ENCODE data around the gene ABCA12. TPM values are rescaled to one million over a fixed set of nuclear protein-coding genes. Genes with fewer than 3 reads are reported as not detected.

The ABCA12 gene
- total RNA-seq, 2 donors from 2014 or later = 0.02 TPM; not detected in 1

- no peaks in the 10 kb centered on the region for H3K36me3 Mint-ChIP-seq (ENCODE audit: insufficient read depth in 2 of 2)
- no peaks in the 10 kb centered on the region for H3K27me3 Mint-ChIP-seq (ENCODE audit: low read depth)
- no peak overlapping the region for H3K27ac Mint-ChIP-seq
These were observed 78.7 kb downstream of the ABCA12 start for GRCh38 chr2:215059724-215060123.

GRCh38 chr2:215055891-215056290, 82.5 kb downstream of the ABCA12 start:
- H3K36me3 Mint-ChIP-seq (ENCODE audit: insufficient read depth in 2 of 2) = no peaks in the 10 kb centered on the region
- no peaks in the 10 kb centered on the region for H3K27me3 Mint-ChIP-seq (ENCODE audit: low read depth)
- ATAC-seq (replicated peaks in 1 of 2) = no peak
- no peak overlapping the region for H3K27ac Mint-ChIP-seq
- no peaks in the 10 kb centered on the region for H3K4me1 Mint-ChIP-seq (ENCODE audit: low read depth)
- no peak for DNase-seq
- H3K4me3 Mint-ChIP-seq = no peak overlapping the region
- H3K9me3 Mint-ChIP-seq = no peaks in the 10 kb centered on the region

More at GRCh38 chr2:215059724-215060123, 78.7 kb downstream of the ABCA12 start:
- DNase-seq (no peak), ATAC-seq (replicated peaks in 1 of 2) (no peak)
- Mint-ChIP-seq H3K9me3 (no peaks in the 10 kb centered on the region), H3K4me1 (ENCODE audit: low read depth) (no peaks in the 10 kb centered on the region), H3K4me3 (no peak overlapping the region)

- DNase-seq (no peak), ATAC-seq (replicated peaks in 1 of 2) (no peak)
- Mint-ChIP-seq H3K9me3 (no peaks in the 10 kb centered on the region), H3K27me3 (ENCODE audit: low read depth) (no peaks in the 10 kb centered on the region), H3K4me3 (no peak overlapping the region), H3K4me1 (ENCODE audit: low read depth) (no peaks in the 10 kb centered on the region), H3K27ac (no peak overlapping the region), H3K36me3 (ENCODE audit: insufficient read depth in 2 of 2) (no peaks in the 10 kb centered on the region)
These were observed 85.6 kb downstream of the ABCA12 start for GRCh38 chr2:215052810-215053209.

- Mint-ChIP-seq H3K27me3 (ENCODE audit: low read depth) (no peaks in the 10 kb centered on the region), H3K9me3 (no peaks in the 10 kb centered on the region), H3K27ac (no peak overlapping the region), H3K4me3 (no peak overlapping the region), H3K4me1 (ENCODE audit: low read depth) (no peaks in the 10 kb centered on the region), H3K36me3 (ENCODE audit: insufficient read depth in 2 of 2) (no peaks in the 10 kb centered on the region)
- no peak for ATAC-seq (replicated peaks in 1 of 2)
- DNase-seq = no peak
These were observed 86.0 kb downstream of the ABCA12 start for GRCh38 chr2:215052404-215052803.

- Mint-ChIP-seq H3K9me3 (peaks cover 0 to 4% of the 10 kb centered on the region in 2 donors), H3K4me1 (ENCODE audit: low read depth) (no peaks in the 10 kb centered on the region)
These were observed 89.1 kb downstream of the ABCA12 start for GRCh38 chr2:215049341-215049740.

GRCh38 chr2:215038421-215038820, 100.0 kb downstream of the ABCA12 start:
- Mint-ChIP-seq H3K9me3 (peaks cover 0 to 2% of the 10 kb centered on the region in 2 donors), H3K36me3 (ENCODE audit: insufficient read depth in 2 of 2) (no peaks in the 10 kb centered on the region), H3K4me3 (no peak overlapping the region), H3K27ac (no peak overlapping the region), H3K4me1 (ENCODE audit: low read depth) (no peaks in the 10 kb centered on the region), H3K27me3 (ENCODE audit: low read depth) (no peaks in the 10 kb centered on the region)
- no peak for DNase-seq
- ATAC-seq (replicated peaks in 1 of 2) = no peak

More at GRCh38 chr2:215049341-215049740, 89.1 kb downstream of the ABCA12 start:
- no peak for ATAC-seq (replicated peaks in 1 of 2)
- no peak for DNase-seq
- no peak overlapping the region for H3K4me3 Mint-ChIP-seq
- no peaks in the 10 kb centered on the region for H3K36me3 Mint-ChIP-seq (ENCODE audit: insufficient read depth in 2 of 2)
- H3K27me3 Mint-ChIP-seq (ENCODE audit: low read depth) = no peaks in the 10 kb centered on the region
- H3K27ac Mint-ChIP-seq = no peak overlapping the region

- DNase-seq (no peak), ATAC-seq (replicated peaks in 1 of 2) (no peak)
- Mint-ChIP-seq H3K27me3 (ENCODE audit: low read depth) (no peaks in the 10 kb centered on the region), H3K4me1 (ENCODE audit: low read depth) (no peaks in the 10 kb centered on the region), H3K27ac (no peak overlapping the region), H3K4me3 (no peak overlapping the region), H3K9me3 (no peaks in the 10 kb centered on the region), H3K36me3 (ENCODE audit: insufficient read depth in 2 of 2) (no peaks in the 10 kb centered on the region)
These were observed 102.1 kb downstream of the ABCA12 start for GRCh38 chr2:215036314-215036713.

- ATAC-seq (replicated peaks in 1 of 2) (no peak), DNase-seq (no peak)
- Mint-ChIP-seq H3K36me3 (ENCODE audit: insufficient read depth in 2 of 2) (no peaks in the 10 kb centered on the region), H3K27me3 (ENCODE audit: low read depth) (no peaks in the 10 kb centered on the region), H3K27ac (no peak overlapping the region), H3K9me3 (no peaks in the 10 kb centered on the region), H3K4me1 (ENCODE audit: low read depth) (no peaks in the 10 kb centered on the region), H3K4me3 (no peak overlapping the region)
These were observed 104.3 kb downstream of the ABCA12 start for GRCh38 chr2:215034154-215034553.

GRCh38 chr2:215032153-215032552, 106.3 kb downstream of the ABCA12 start:
- H3K4me1 Mint-ChIP-seq (ENCODE audit: low read depth) = no peaks in the 10 kb centered on the region

GRCh38 chr2:215031321-215031720, 107.1 kb downstream of the ABCA12 start:
- ATAC-seq (replicated peaks in 1 of 2) (no peak), DNase-seq (no peak)
- H3K36me3 Mint-ChIP-seq (ENCODE audit: insufficient read depth in 2 of 2) = no peaks in the 10 kb centered on the region
- no peak overlapping the region for H3K4me3 Mint-ChIP-seq
- H3K27ac Mint-ChIP-seq = no peak overlapping the region
- H3K9me3 Mint-ChIP-seq = no peaks in the 10 kb centered on the region
- H3K4me1 Mint-ChIP-seq (ENCODE audit: low read depth) = no peaks in the 10 kb centered on the region
- no peaks in the 10 kb centered on the region for H3K27me3 Mint-ChIP-seq (ENCODE audit: low read depth)

More at GRCh38 chr2:215032153-215032552, 106.3 kb downstream of the ABCA12 start:
- Mint-ChIP-seq H3K36me3 (ENCODE audit: insufficient read depth in 2 of 2) (no peaks in the 10 kb centered on the region), H3K9me3 (no peaks in the 10 kb centered on the region), H3K4me3 (no peak overlapping the region), H3K27me3 (ENCODE audit: low read depth) (no peaks in the 10 kb centered on the region), H3K27ac (no peak overlapping the region)
- ATAC-seq (replicated peaks in 1 of 2) = no peak
- no peak for DNase-seq

GRCh38 chr2:215029936-215030335, 108.5 kb downstream of the ABCA12 start:
- no peaks in the 10 kb centered on the region for H3K27me3 Mint-ChIP-seq (ENCODE audit: low read depth)

GRCh38 chr2:215028231-215028630, 110.2 kb downstream of the ABCA12 start:
- ATAC-seq (replicated peaks in 1 of 2) (no peak), DNase-seq (no peak)
- Mint-ChIP-seq H3K36me3 (ENCODE audit: insufficient read depth in 2 of 2) (no peaks in the 10 kb centered on the region), H3K9me3 (no peaks in the 10 kb centered on the region), H3K4me3 (no peak overlapping the region), H3K27ac (no peak overlapping the region), H3K4me1 (ENCODE audit: low read depth) (no peaks in the 10 kb centered on the region), H3K27me3 (ENCODE audit: low read depth) (no peaks in the 10 kb centered on the region)

More at GRCh38 chr2:215029936-215030335, 108.5 kb downstream of the ABCA12 start:
- DNase-seq = no peak
- H3K9me3 Mint-ChIP-seq = no peaks in the 10 kb centered on the region
- H3K27ac Mint-ChIP-seq = no peak overlapping the region
- ATAC-seq (replicated peaks in 1 of 2) = no peak
- no peak overlapping the region for H3K4me3 Mint-ChIP-seq
- H3K36me3 Mint-ChIP-seq (ENCODE audit: insufficient read depth in 2 of 2) = no peaks in the 10 kb centered on the region
- H3K4me1 Mint-ChIP-seq (ENCODE audit: low read depth) = no peaks in the 10 kb centered on the region

- Mint-ChIP-seq H3K27me3 (ENCODE audit: low read depth) (no peaks in the 10 kb centered on the region), H3K4me1 (ENCODE audit: low read depth) (no peaks in the 10 kb centered on the region), H3K4me3 (no peak overlapping the region), H3K9me3 (no peaks in the 10 kb centered on the region), H3K27ac (no peak overlapping the region), H3K36me3 (ENCODE audit: insufficient read depth in 2 of 2) (no peaks in the 10 kb centered on the region)
- ATAC-seq (replicated peaks in 1 of 2) (no peak), DNase-seq (no peak)
These were observed 110.6 kb downstream of the ABCA12 start for GRCh38 chr2:215027779-215028178.

GRCh38 chr2:215022910-215023309, 115.5 kb downstream of the ABCA12 start:
- Mint-ChIP-seq H3K9me3 (no peaks in the 10 kb centered on the region), H3K4me1 (ENCODE audit: low read depth) (no peaks in the 10 kb centered on the region), H3K27ac (no peak overlapping the region), H3K27me3 (ENCODE audit: low read depth) (no peaks in the 10 kb centered on the region), H3K36me3 (ENCODE audit: insufficient read depth in 2 of 2) (no peaks in the 10 kb centered on the region), H3K4me3 (no peak overlapping the region)
- DNase-seq (no peak), ATAC-seq (replicated peaks in 1 of 2) (no peak)
